HG03575 (cell line): Measurements from ENCODE around the gene SULF2.
"Not testable (repeated sequence)": the region's sequence is repeated elsewhere in the genome, so short reads cannot be mapped to it uniquely, and the experiment has no call there.

Experiments used
- ATAC-seq: cut with Tn5 transposase; IDR thresholded peaks from one replicate; pipeline ENCODE4 v1.9.1; 2021; ENCODE audit not compliant: unreplicated experiment, insufficient number of reproducible peaks, low FRiP score; ENCODE audit errors: extremely low read depth

SULF2 gene

DNA sequence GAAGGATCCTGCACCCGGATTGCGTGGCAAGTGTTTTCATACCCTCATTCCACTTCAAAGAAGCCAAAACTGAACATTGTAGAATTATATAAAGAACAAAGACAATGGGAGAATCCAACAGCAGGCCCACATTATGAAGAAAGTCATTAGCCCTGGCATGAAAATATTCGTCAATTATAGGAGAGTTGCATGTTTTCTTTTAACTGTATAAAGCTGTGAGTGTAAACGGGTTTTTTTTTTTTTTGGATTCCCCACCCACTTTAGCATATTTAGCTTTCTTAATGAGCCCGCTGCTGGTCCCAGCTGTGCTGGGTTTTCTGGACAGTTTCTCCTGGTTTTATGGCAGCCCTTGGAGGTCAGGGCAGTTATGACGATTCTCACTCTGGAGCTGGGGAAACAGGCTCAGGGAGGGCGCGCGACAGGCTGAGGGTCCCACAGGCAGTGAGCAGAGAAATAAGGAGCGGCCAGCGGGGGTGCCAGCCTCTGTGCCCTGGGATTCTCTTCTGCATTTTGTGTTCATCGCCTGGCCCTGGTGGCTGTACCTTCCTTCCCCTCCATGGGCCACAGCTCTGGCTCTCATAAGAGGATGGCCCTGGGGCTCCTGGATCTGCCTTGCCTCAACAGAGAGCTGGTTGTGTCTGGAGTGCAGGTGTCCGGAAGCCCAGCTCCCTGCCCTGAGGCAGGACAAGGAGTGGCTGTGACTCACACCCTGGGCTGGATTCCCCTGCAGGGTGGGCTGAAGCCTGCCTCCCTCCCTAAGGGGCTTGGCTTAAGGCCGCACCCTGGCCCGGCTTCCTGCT lies 24.1 kb upstream of the SULF2 start:
- ATAC-seq = no peak

DNA sequence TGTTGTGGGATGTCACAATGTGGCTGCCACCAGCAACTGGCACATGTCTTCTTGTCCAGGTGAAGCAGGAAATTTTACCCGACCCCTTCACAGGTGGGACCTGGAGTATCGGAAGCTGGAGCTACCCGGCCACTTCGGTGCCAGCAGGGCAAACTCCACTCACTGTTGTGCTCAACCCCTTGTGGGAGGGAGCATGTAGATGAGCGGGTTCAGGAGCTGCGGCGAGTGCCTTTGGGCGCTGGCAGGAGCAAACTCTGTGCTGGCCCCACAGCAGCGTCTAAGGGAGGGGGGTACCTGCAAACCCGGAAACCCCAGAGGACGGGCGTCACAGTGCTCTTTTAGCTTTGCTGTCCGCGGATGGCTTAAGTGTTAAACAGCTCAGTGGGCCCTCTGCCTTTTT lies 20.7 kb upstream of the SULF2 start:
- no peak for ATAC-seq

DNA sequence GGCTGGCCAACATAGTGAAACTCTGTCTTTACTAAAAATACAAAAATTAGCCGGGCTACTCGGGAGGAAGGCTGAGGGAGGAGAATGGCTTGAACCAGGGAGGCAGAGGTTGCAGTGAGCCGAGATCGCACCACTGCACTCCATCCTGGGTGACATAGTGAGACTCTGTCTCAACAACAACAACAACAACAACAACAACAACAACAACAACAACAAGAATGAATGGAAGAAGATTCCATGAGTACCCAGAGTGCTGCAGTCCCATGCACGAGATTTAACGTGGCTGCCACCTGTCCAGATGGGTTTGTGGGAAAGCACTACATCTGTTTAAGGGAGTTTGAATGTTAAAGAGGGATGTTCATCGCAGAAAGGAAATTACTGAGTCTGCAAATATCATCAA lies 19.7 kb upstream of the SULF2 start:
- ATAC-seq = not testable (repeated sequence)

- ATAC-seq = not testable (repeated sequence)
Observed at GRCh38 chr20:47804224-47804825, 19.0 kb upstream of the SULF2 start.

GRCh38 chr20:47802975-47803374 lies 17.7 kb upstream of the SULF2 start:
- no peak for ATAC-seq

DNA sequence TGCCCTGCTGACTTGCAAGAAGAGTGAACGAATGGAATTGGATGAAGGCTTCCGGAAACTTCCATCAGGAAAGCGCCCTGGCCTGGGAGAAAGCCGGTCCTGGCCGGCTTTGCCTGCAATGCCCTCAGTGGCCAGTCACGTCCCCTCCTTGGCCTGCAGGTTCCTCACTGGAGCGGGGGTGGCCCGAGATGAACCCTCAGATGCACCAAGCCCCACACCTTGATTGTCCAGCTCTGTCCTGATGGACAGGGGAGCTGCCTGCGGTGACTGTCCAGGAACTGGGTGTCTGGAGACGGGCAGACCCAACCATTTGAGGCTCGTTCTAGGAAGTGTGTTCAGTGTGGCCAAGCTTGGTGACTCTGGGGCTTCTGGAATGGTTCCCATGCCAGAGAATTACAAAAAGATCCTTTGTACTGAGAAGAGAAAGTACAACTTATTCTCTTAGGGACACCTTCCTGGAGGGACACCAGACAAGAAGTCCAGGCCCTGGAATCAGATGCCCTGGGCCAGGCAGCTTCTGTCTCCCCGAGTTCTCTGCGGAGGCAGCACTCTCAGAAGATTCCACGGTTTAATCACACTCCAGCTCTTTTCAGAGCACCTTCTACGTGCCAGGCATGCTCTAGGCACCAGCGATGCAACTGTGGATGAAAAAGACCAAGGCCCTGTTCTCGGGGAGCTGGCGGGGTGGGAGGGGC lies 17.1 kb upstream of the SULF2 start:
- no peak for ATAC-seq

DNA sequence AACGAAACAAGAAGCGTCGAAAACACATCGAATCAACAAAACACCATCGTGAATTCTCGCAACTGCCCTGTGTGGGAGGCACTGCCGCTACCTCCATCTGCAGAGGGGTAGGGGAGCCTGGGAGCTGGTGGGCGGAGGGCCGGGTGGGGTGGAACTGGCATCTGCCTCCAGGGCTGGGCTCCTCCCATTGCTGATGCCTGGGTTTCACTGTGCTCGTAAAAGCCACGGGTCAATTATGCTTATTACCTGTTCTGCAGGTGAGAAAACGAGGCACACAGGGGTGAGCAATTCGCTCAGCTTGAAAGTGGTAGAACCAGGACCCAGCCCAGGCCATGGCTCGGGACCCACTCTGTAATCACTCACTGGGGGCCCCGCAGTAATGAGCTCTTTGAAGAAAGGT lies 16.5 kb upstream of the SULF2 start:
- no peak for ATAC-seq

DNA sequence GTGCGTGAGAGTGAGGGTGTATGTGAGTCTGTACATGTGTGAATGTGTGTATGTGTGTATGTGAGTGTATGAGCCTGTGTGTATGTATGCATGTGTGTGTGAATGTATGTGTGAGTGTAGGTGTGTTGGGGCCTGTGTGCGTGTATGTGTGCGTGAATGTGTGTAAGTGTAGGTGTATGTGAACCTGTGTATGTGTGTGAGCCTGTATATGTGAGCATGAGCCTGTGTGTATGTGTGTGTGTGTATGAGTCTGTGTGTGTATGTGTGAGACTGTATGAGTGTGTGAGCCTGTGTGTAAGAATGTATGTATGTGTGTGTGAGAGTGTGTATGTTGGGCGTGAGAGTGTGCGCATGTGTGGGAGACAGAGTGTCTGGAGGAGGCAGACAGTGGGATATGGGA lies 15.8 kb upstream of the SULF2 start:
- ATAC-seq = no peak

GRCh38 chr20:47800623-47801022 lies 15.3 kb upstream of the SULF2 start:
- no peak for ATAC-seq

- ATAC-seq = no peak
Observed at GRCh38 chr20:47799116-47799715, 13.9 kb upstream of the SULF2 start.

GRCh38 chr20:47796971-47797370 lies 11.7 kb upstream of the SULF2 start:
- ATAC-seq = no peak

DNA sequence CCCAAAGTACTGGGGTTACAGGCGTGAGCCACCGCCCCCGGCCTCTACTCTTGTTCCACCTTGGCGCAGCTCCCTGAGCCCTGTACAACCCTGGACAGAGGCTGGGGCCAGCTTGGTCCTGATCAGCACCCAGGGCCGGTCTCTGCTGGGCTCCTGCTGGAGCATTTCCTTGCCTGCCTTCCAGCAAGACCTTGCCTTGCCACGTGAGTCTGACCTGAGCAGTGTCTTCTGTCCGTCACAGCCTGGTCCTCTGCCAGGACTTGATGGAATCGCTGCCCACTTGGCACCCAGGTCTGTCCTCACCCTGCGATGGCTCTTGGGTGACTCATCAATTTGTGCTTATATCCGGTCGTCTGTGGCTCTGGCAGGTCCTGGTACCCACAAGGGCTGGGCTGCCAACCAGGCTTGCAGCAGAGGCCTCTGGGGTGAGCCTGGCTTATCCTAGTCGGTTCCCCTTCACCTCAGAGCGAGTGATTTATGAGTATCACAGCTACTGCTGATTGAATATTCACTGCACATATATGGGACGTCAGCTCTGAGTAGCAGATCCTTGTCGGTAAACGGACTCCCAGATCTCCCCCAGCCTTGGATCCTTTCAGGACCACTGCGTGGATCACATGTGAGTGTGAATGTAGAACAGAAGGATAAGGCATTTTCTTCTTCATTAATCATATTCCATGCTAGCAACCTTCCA lies 10.1 kb upstream of the SULF2 start:
- no peak for ATAC-seq

DNA sequence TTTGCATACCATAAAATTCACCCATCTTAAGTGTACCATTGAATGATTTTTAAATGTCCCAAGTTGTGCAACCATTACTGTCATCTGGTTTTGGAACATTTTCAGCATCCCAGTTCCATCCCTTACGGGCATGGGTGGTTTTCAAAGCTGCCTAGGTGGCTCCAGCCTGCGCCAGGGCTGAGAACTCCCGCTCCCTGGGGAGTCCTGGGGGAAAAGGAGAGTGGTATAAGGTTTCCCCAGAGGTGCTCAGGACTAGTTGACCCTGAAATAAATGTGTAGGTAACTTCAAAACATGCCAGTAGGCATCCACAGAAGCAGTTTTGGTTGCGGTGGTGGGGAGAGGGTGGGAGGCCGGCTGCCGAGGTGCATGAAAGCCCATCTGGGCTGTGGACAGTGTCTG lies 9.0 kb upstream of the SULF2 start:
- not testable (repeated sequence) for ATAC-seq

DNA sequence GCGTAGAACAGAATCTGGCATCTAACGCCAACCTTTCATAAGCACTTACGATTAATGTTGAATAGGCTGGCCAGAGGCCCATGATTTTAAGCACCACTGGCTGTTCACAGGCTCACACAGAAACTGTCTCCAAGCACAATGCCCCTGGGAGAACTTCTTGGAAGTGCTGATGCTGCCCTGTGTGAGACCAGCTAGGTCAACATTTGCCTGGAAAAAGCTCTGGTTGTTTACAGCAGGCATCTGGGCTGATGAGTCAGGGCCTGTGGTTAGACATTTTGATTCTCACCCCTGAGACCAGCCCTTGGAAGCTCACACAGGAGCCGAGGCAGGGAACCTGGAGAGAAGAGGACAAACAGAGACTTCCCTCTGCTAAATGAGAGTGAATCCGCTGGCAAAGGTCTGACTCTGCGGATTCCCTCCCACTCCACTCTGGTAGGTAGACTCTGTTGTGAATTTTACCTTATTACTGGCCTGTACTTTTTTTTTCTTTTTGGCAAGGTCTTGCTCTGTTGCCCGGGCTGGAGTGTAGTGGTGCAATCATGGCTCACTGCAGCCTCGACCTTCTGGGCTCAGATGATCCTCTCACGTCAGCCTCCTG lies 6.8 kb upstream of the SULF2 start:
- ATAC-seq = no peak

DNA sequence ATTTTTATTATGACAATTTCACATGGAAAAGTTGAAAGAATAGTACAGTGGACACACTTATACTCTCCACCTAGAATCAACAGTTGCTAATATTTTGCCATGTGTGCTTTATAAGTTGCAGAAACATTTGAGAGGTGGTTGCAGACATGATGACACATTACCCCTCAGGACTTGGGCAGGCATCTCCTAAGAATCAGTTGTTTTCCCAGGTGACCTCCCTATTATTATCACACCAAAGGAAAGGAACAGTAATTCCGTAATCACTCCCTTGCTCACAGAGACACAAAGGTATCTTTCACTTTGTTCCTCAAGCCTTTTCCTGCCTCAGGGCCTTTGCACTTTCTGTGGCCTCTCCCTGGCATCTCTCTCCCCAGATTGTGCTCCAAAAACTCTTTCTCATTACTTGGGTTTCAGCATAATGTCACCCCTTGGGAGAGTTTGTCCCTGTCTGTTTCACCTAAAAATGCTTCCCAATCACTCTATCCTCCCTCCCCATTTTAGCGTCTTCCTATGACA lies 5.9 kb upstream of the SULF2 start:
- ATAC-seq = no peak

GRCh38 chr20:47790580-47790965 lies 5.3 kb upstream of the SULF2 start:
- no peak for ATAC-seq

GRCh38 chr20:47789764-47790579 lies 4.7 kb upstream of the SULF2 start:
- no peak for ATAC-seq
